K562 (cell line): Measurements from ENCODE around the gene ZNF224. TPM values are rescaled to one million over a fixed set of nuclear protein-coding genes. Genes with fewer than 3 reads are reported as not detected.

ENCODE experiments used
- ATAC-seq: fragments of 200-7000 bp; cut with Tn5 transposase; 3 replicates; pipeline ENCODE4 v1.9.1; 2020; ENCODE audit warnings: moderate library complexity
- BruUV-seq: library from RNA; stranded (reverse); fragments of 400-500 nt; replicated peaks from 2 replicates; lab custom pipeline; 2021; lab: Mats Ljungman, UMichigan
- CTCF ChIA-PET: fragments of 300-600 bp; formaldehyde crosslinking; extraction: SDS; loops from one replicate; lab custom pipeline; 2021; ENCODE audit warnings: low intra/inter-chr PET ratio; lab: Yijun Ruan, JAX
- POLR2A ChIA-PET: fragments of 300-600, 350-650 bp; sonication (Branson Sonifier 250); formaldehyde crosslinking; extraction: SDS; loops from one replicate; lab custom pipeline; 2021; ENCODE audit warnings: antibody characterized with exemption, inconsistent platforms; lab: Yijun Ruan, JAX
- DNase-seq, 4 experiments: peaks; one replicate each; pipeline versions ENCODE4 v3.0.0 to v3.0.0-alpha.2; 2011 to 2018; ENCODE audit warnings: low spot score in 3 of 4, mixed read lengths in 3 of 4; ENCODE audit errors: extremely low read depth in 1 of 4
- FAIRE-seq: peaks from 2 replicates; lab custom pipeline; 2011; peaks lifted over from hg19 to GRCh38; lab: Jason Lieb, UNC
- H2AFZ ChIP-seq: 2 replicates; pipeline ENCODE4 v1.6.0; 2011; ENCODE audit warnings: low read depth, low read length, control low read depth, inconsistent platforms
- H3K27ac ChIP-seq: fragments of 200-600 bp; 3 replicates; pipeline ENCODE4 v1.8.0; 2011; ENCODE audit warnings: low read depth, mild to moderate bottlenecking, control low read depth, inconsistent platforms, low read length, moderate library complexity, mixed read lengths; ENCODE audit errors: extremely low read depth
- H3K27me3 ChIP-seq, 2 experiments: fragments of 300-600 bp in 1 of 2; 2 replicates in 1 of 2; 3 replicates in 1 of 2; pipeline versions ENCODE4 v1.6.0 to v1.8.0; 2011; ENCODE audit warnings: inconsistent platforms in 2 of 2, low read length in 2 of 2, mild to moderate bottlenecking in 1 of 2, mixed read lengths in 1 of 2, moderate library complexity in 1 of 2; ENCODE audit not compliant: control insufficient read depth in 2 of 2, insufficient read depth in 2 of 2
- H3K36me3 ChIP-seq: fragments of 300-600 bp; 3 replicates; pipeline ENCODE4 v1.8.0; 2011; ENCODE audit warnings: mild to moderate bottlenecking, low read length, inconsistent platforms; ENCODE audit not compliant: control insufficient read depth, insufficient read depth
- H3K4me1 ChIP-seq, 2 experiments: fragments of 200-600 bp in 1 of 2; replicated peaks in 1 of 2; 2 replicates in 1 of 2; 3 replicates in 1 of 2; pipeline versions ENCODE4 v1.5.1 to v1.8.0; 2011; ENCODE audit warnings: inconsistent platforms in 2 of 2, low read length in 2 of 2, mild to moderate bottlenecking in 1 of 2, mixed read lengths in 1 of 2, moderate library complexity in 1 of 2; ENCODE audit not compliant: control insufficient read depth in 2 of 2, insufficient read depth in 2 of 2
- H3K4me2 ChIP-seq: 2 replicates; pipeline ENCODE4 v1.6.1; 2011; ENCODE audit warnings: low read length, control low read depth, inconsistent platforms, mixed read lengths; ENCODE audit not compliant: insufficient read depth
- H3K4me3 ChIP-seq: fragments of 200-600 bp; sonication (generic), shearing (Covaris generic); 2 replicates; pipeline ENCODE4 v1.5.1; 2016; ENCODE audit warnings: control low read depth, inconsistent platforms
- H3K79me2 ChIP-seq: fragments of 200-600 bp; 3 replicates; pipeline ENCODE4 v1.8.0; 2011; ENCODE audit warnings: low read length, inconsistent platforms; ENCODE audit not compliant: control insufficient read depth, insufficient read depth
- H3K9ac ChIP-seq, 2 experiments: 2 replicates each; pipeline versions ENCODE4 v1.6.0 to v1.6.1; 2011; ENCODE audit warnings: low read depth in 2 of 2, low read length in 2 of 2, control low read depth in 1 of 2, inconsistent platforms in 1 of 2, mild to moderate bottlenecking in 1 of 2, mixed read lengths in 1 of 2; ENCODE audit not compliant: insufficient read depth in 1 of 2
- H3K9me1 ChIP-seq: one replicate; pipeline ENCODE4 v1.6.0; 2011; ENCODE audit warnings: inconsistent platforms, mild to moderate bottlenecking, low read length, moderate library complexity; ENCODE audit not compliant: control insufficient read depth, insufficient read depth
- H3K9me3 ChIP-seq: replicated peaks from 2 replicates; pipeline ENCODE4 v1.5.1; 2011; ENCODE audit warnings: low read depth, low read length, inconsistent platforms; ENCODE audit not compliant: control insufficient read depth, insufficient read depth
- H4K20me1 ChIP-seq: replicated peaks from 2 replicates; pipeline ENCODE4 v1.6.1; 2011; ENCODE audit warnings: low read length, inconsistent platforms, mixed read lengths; ENCODE audit not compliant: control insufficient read depth, insufficient read depth
- CREB5 ChIP-seq: fragments of 250-450 bp; sonication (Bioruptor Pico); IDR thresholded peaks from 2 replicates; pipeline ENCODE4 v1.5.0; 2020; ENCODE audit warnings: mild to moderate bottlenecking
- HIVEP1 ChIP-seq: fragments of 250-450 bp; sonication (Bioruptor Pico); IDR thresholded peaks from 2 replicates; pipeline ENCODE4 v1.4.0; 2020; ENCODE audit warnings: mild to moderate bottlenecking
- HMGXB4 ChIP-seq: sonication (generic); formaldehyde crosslinking; IDR thresholded peaks from 2 replicates; pipeline ENCODE4 v1.8.1; 2023; ENCODE audit warnings: mild to moderate bottlenecking, missing genetic modification reagents
- KDM4B ChIP-seq, 2 experiments: fragments of 450-650 bp in 1 of 2; sonication (generic) in 1 of 2; IDR thresholded peaks; 2 replicates each; pipeline ENCODE4 v1.6.1; 2016 to 2017; ENCODE audit warnings: borderline replicate concordance in 2 of 2, antibody characterized with exemption in 1 of 2, low read depth in 1 of 2, mild to moderate bottlenecking in 1 of 2
- MECOM ChIP-seq: fragments of 250-450 bp; sonication (Bioruptor Pico); IDR thresholded peaks from 2 replicates; pipeline ENCODE4 v1.8.0; 2022; ENCODE audit warnings: inconsistent platforms
- MYBL2 ChIP-seq, 2 experiments: fragments of 450-650 bp in 1 of 2; sonication (generic) in 1 of 2; formaldehyde crosslinking in 1 of 2; IDR thresholded peaks; 2 replicates each; pipeline versions ENCODE4 v1.6.1 to v1.8.1; 2017 to 2022; ENCODE audit warnings: borderline replicate concordance in 1 of 2, inconsistent platforms in 1 of 2, low read depth in 1 of 2, mild to moderate bottlenecking in 1 of 2, missing genetic modification reagents in 1 of 2, moderate library complexity in 1 of 2
- NBN ChIP-seq: fragments of 450-650 bp; IDR thresholded peaks from 2 replicates; pipeline ENCODE4 v1.6.1; 2016; ENCODE audit warnings: low read depth, mild to moderate bottlenecking
- SIX5 ChIP-seq, 2 experiments: IDR thresholded peaks; 2 replicates each; pipeline ENCODE4 v1.6.1; 2011; ENCODE audit warnings: low read length in 2 of 2, borderline replicate concordance in 1 of 2, low read depth in 1 of 2, mild to moderate bottlenecking in 1 of 2, moderate library complexity in 1 of 2; ENCODE audit not compliant: insufficient read depth in 1 of 2
- SUPT5H ChIP-seq: fragments of 450-650 bp; IDR thresholded peaks from 2 replicates; pipeline ENCODE4 v1.6.1; 2016
- WGBS: fragments of 100-300 bp; shearing (Covaris generic); methylation state at CpG from one replicate; pipeline ENCODE4 v1.1.6; 2016; ENCODE audit warnings: low coverage, mixed read lengths; ENCODE audit not compliant: insufficient coverage; ENCODE audit errors: missing lambda C conversion rate; 5-methylcytosine and 5-hydroxymethylcytosine counted together
- in situ Hi-C: fragments of 300-500 bp; cut with MboI; formaldehyde crosslinking; loops from 4 replicates; pipeline ENCODE4 v1.15.0; 2018; ENCODE audit warnings: inconsistent platforms, mixed read lengths
- intact Hi-C: fragments of 100-400 bp; cut with micrococcal nuclease; formaldehyde crosslinking; loops from 2 replicates; pipeline ENCODE4 v1.14.2; 2022
- polyA plus RNA-seq, 8 experiments: library from polyadenylated mRNA; depleted of rRNA in 4 of 8; stranded (reverse) in 5 of 8; unstranded in 3 of 8; fragments of >200 nt; fragmentation: Nextera tagmentation in 2 of 8; fragmentation: Illumina TruSeq in 1 of 8; extraction: Ambion mirVana in 2 of 8; extraction: Trizol in 1 of 8; gene quantifications; 2 replicates each; pipeline versions ENCODE4 v1.2.1 to v1.2.3, GENCODE V29; 2011 to 2014; ENCODE audit warnings: inconsistent platforms in 1 of 8, missing spikeins in 1 of 8
- total RNA-seq, 7 experiments: library from RNA; depleted of rRNA in 6 of 7; stranded (reverse); fragments of >200 nt in 6 of 7; fragmentation: Illumina TruSeq in 2 of 7; extraction: Trizol in 2 of 7; gene quantifications; 2 replicates each; pipeline versions ENCODE4 v1.2.1 to v1.2.3, GENCODE V29; 2011 to 2021; ENCODE audit warnings: low replicate concordance in 1 of 7
- TF ChIP-seq, protein P1 (sequence below), 3 experiments: fragments of 200-800 bp in 1 of 3; fragments of 250-450 bp in 1 of 3; fragments of 450-650 bp in 1 of 3; sonication (Bioruptor Pico) in 1 of 3; sonication (Bioruptor generic) in 1 of 3; formaldehyde crosslinking in 1 of 3; IDR thresholded peaks; 2 replicates each; pipeline versions ENCODE4 v1.6.1 to v1.8.0; 2016 to 2022; ENCODE audit warnings: mild to moderate bottlenecking in 2 of 3, missing genetic modification characterization in 2 of 3, missing compliant biosample characterization in 1 of 3, moderate library complexity in 1 of 3

Gene ZNF224
- total and polyA plus RNA-seq, 9 of the 15 experiments (the other 6 are each of a cell fraction or from before 2014, with no cell fraction given), result 4.4 to 15.6 (median 10.0) TPM

DNA sequence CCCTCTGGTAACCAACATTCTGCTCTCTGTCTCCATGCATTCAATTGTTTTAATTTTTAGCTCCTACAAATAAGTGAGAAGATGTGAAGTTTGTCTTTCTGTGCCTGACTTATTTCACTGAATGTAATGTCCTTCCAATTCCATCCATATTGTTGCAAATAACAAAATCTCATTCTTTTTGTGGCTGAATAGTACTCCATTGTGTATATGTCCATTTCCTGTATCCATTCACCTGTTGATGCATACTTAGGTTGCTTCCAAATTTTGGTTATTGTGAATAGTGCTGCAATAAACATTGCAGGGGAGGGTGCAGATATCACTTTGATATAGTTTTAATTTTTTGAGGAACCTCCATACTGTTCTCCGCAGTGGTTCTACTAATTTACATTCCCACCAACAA is 24.7 kb upstream of the ZNF224 start (continued):
- no peak for TF ChIP-seq HMGXB4
- TF ChIP-seq SUPT5H, result no peak

DNA sequence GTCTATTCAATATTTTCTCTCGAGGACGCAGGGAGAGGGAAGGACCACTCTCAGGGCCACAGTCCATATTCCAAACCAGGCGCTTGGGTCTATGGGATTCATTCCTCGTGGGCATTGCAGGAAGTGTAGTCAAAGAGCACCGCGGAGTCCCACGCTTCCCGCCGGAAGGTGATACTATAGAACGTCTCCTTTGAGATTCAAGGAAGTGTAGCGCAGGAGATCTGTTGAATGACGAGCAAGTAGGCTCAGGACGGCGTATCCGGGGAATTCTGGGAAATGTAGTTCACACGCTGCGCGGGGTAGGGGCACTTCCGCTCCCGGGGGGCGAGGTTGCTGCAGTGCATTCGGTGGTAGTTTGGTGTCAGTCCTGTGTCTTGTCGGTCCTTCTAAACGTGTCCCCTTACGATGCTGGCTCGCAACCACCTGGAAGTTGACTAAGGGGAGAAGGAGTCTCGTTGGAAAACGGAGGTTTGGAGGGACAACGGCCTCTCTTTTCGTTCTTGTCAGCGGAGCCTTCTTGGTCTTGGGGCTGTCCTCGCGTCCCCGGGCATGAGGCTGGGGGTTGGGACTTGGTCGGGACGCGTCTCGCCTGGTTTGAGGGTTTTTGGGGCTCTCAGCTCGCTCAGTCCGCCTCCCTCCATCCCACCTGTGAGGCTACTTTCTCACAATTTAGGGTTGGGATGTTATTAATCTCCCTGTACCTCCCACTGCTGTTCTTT is 22.2 kb upstream of the ZNF224 start, which contains the start of gene ZNF284:
Gene ZNF284 (plus strand): TSS at position 336 of the 719 bp plus-strand sequence. CDS start 4,231 bp downstream, outside the sequence.
- H3K36me3 ChIP-seq, result no peaks in the 10 kb centered on the region
- H3K4me3 ChIP-seq, result peak within 1 kb of the TSS; percentile 35
- peak; percentile 93 for FAIRE-seq
- peak; percentile 100 for ATAC-seq
- 0 out of 2 replicates have a peak, but pooled peaks cover 2% of the 10 kb centered on the region for H3K9me3 ChIP-seq
- H3K27ac ChIP-seq, result peak within 1 kb of the TSS; percentile 31
- peak within 1 kb of the TSS; percentile 44 to 71; a peak in 2 of 4 replicates for H3K9ac ChIP-seq
- in situ Hi-C loops (no loop called here), intact Hi-C loops (no loop called here)
- peaks cover 0 to 4% of the 10 kb centered on the region in 2 experiments; a peak in 3 of 5 replicates for H3K4me1 ChIP-seq
- TSS peak; percentile 77 for BruUV-seq
- no peaks in the 10 kb centered on the region for H3K79me2 ChIP-seq
- DNase-seq, result peak; percentile 67 to 86 (median 79)
- POLR2A ChIA-PET, result interaction anchor here (0.6 to 1.0 kb wide), 3 partner anchors 9 to 48 kb away, joined by 3 read pairs; no protein-coding TSS in a partner anchor
- H3K9me1 ChIP-seq, result no peaks in the 10 kb centered on the region
- no peaks in the 10 kb centered on the region for H4K20me1 ChIP-seq
- H3K4me2 ChIP-seq, result peak within 1 kb of the TSS; percentile 85
- H2AFZ ChIP-seq, result peak within 1 kb of the TSS; percentile 97
- 4% methylated on average over 40 of the region's 40 CpGs for WGBS
- CTCF ChIA-PET, result interaction anchor here (0.7 kb wide), 1 partner anchor 510 kb away, joined by 3 read pairs; no protein-coding TSS in a partner anchor
- H3K27me3 ChIP-seq, result no peaks in the 10 kb centered on the region
- TF ChIP-seq CREB5 (CRISPR knock-in tag), result no peak
- peak in 1 of 2 experiments; percentile 90; a peak in 2 of 4 replicates for TF ChIP-seq KDM4B (IDR thresholded peaks at IDR 0.05; ENCODE audit: borderline replicate concordance in 2 of 2, low read depth in 1 of 2)
- TF ChIP-seq, protein P1, sequence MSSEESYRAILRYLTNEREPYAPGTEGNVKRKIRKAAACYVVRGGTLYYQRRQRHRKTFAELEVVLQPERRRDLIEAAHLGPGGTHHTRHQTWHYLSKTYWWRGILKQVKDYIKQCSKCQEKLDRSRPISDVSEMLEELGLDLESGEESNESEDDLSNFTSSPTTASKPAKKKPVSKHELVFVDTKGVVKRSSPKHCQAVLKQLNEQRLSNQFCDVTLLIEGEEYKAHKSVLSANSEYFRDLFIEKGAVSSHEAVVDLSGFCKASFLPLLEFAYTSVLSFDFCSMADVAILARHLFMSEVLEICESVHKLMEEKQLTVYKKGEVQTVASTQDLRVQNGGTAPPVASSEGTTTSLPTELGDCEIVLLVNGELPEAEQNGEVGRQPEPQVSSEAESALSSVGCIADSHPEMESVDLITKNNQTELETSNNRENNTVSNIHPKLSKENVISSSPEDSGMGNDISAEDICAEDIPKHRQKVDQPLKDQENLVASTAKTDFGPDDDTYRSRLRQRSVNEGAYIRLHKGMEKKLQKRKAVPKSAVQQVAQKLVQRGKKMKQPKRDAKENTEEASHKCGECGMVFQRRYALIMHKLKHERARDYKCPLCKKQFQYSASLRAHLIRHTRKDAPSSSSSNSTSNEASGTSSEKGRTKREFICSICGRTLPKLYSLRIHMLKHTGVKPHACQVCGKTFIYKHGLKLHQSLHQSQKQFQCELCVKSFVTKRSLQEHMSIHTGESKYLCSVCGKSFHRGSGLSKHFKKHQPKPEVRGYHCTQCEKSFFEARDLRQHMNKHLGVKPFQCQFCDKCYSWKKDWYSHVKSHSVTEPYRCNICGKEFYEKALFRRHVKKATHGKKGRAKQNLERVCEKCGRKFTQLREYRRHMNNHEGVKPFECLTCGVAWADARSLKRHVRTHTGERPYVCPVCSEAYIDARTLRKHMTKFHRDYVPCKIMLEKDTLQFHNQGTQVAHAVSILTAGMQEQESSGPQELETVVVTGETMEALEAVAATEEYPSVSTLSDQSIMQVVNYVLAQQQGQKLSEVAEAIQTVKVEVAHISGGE (CRISPR knock-in tag; IDR thresholded peaks at IDR 0.05), result peak in 2 of 3 experiments; percentile 88 to 95; a peak in 3 of 6 replicates
- TF ChIP-seq MECOM, result 0 out of 2 replicates have a peak, but pooled peaks have one; percentile 23
- TF ChIP-seq SIX5 (IDR thresholded peaks at IDR 0.05; ENCODE audit: borderline replicate concordance in 1 of 2, insufficient read depth in 1 of 2, low read depth in 1 of 2, low read length in 2 of 2), result peak; percentile 71 to 76
- no peak for TF ChIP-seq MYBL2 (IDR thresholded peaks at IDR 0.05; ENCODE audit: low read depth)
- no peak for TF ChIP-seq MYBL2 (CRISPR knock-in tag; IDR thresholded peaks at IDR 0.05; ENCODE audit: borderline replicate concordance)
- TF ChIP-seq NBN, result peak; percentile 36; the same call in 1 of the 2 replicates
- TF ChIP-seq HIVEP1 (CRISPR knock-in tag), result 0 out of 2 replicates have a peak, but pooled peaks have one; percentile 20
